Neural cell (in vitro differentiated cells): Measurements from ENCODE around the gene TSKU.

Experiments
- EP300 ChIP-seq: fragments of 450-650 bp; conservative IDR thresholded peaks from 2 replicates; pipeline ENCODE4 v1.6.1; 2014; ENCODE audit warnings: antibody characterized with exemption, mild to moderate bottlenecking, moderate library complexity; ENCODE audit not compliant: poor library complexity, severe bottlenecking
- EZH2 ChIP-seq: fragments of 200-600, 300-800 bp; shearing (Covaris generic), sonication (generic); IDR thresholded peaks from 2 replicates; pipeline ENCODE4 v1.6.1; 2014; ENCODE audit warnings: antibody characterized with exemption, low read length, borderline replicate concordance, mild to moderate bottlenecking; ENCODE audit not compliant: insufficient read depth, poor library complexity, severe bottlenecking

GRCh38 chr11:76834151-76834550 lies 51.0 kb downstream of the TSKU start:
- TF ChIP-seq EZH2 (no peak), EP300 (no peak)
